ENCODE results near the gene RPUSD4.

RPUSD4 gene

GRCh38 chr11:126194121-126194543, 17.3 kb downstream of the RPUSD4 start:
- Histone ChIP-seq H3K9me2 (replicated peaks; ENCODE audit: low read depth, low read length) (no peaks in the 10 kb centered on the region), H3K79me2 (ENCODE audit: insufficient read depth, low read length) (no peaks in the 10 kb centered on the region), H3F3A (ENCODE audit: low read depth) (no peaks in the 10 kb centered on the region), H3K36me3 (ENCODE audit: insufficient read depth, low read length) (peaks cover 26% of the 10 kb centered on the region; the same call in 1 of the 2 replicates), H4K20me1 (ENCODE audit: insufficient read depth, low read length, poor library complexity, severe bottlenecking) (no peaks in the 10 kb centered on the region), H3K4me2 (ENCODE audit: low read depth, low read length, poor library complexity, severe bottlenecking) (no peak overlapping the region), H3K4me3 (ENCODE audit: low read length, poor library complexity, severe bottlenecking) (no peak overlapping the region), H3K9ac (ENCODE audit: low read depth, low read length, poor library complexity, severe bottlenecking) (no peak overlapping the region), H2AFZ (ENCODE audit: low read length) (no peak overlapping the region), H3K27me3 (ENCODE audit: insufficient read depth, low read length, poor library complexity, severe bottlenecking) (no peaks in the 10 kb centered on the region), H3K9me3 (ENCODE audit: insufficient read depth, low read depth, low read length) (peaks cover 3% of the 10 kb centered on the region; the same call in 1 of the 2 replicates), H3K4me1 (ENCODE audit: insufficient read depth, low read length, poor library complexity, severe bottlenecking) (no peaks in the 10 kb centered on the region)
- TF ChIP-seq EZH2phosphoT487 (IDR thresholded peaks at IDR 0.05; ENCODE audit: borderline replicate concordance): no peak
- TF ChIP-seq, protein P1, sequence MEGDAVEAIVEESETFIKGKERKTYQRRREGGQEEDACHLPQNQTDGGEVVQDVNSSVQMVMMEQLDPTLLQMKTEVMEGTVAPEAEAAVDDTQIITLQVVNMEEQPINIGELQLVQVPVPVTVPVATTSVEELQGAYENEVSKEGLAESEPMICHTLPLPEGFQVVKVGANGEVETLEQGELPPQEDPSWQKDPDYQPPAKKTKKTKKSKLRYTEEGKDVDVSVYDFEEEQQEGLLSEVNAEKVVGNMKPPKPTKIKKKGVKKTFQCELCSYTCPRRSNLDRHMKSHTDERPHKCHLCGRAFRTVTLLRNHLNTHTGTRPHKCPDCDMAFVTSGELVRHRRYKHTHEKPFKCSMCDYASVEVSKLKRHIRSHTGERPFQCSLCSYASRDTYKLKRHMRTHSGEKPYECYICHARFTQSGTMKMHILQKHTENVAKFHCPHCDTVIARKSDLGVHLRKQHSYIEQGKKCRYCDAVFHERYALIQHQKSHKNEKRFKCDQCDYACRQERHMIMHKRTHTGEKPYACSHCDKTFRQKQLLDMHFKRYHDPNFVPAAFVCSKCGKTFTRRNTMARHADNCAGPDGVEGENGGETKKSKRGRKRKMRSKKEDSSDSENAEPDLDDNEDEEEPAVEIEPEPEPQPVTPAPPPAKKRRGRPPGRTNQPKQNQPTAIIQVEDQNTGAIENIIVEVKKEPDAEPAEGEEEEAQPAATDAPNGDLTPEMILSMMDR (conservative IDR thresholded peaks at IDR 0.05; ENCODE audit: low read length): peak; percentile 89

- Histone ChIP-seq H3F3A (ENCODE audit: low read depth) (no peaks in the 10 kb centered on the region), H2AFZ (ENCODE audit: low read length) (no peak overlapping the region), H4K20me1 (ENCODE audit: insufficient read depth, low read length, poor library complexity, severe bottlenecking) (no peaks in the 10 kb centered on the region), H3K9ac (ENCODE audit: low read depth, low read length, poor library complexity, severe bottlenecking) (no peak overlapping the region), H3K4me2 (ENCODE audit: low read depth, low read length, poor library complexity, severe bottlenecking) (no peak overlapping the region), H3K79me2 (ENCODE audit: insufficient read depth, low read length) (no peaks in the 10 kb centered on the region), H3K9me3 (ENCODE audit: insufficient read depth, low read depth, low read length) (peaks cover 3% of the 10 kb centered on the region; the same call in 1 of the 2 replicates), H3K4me1 (ENCODE audit: insufficient read depth, low read length, poor library complexity, severe bottlenecking) (no peaks in the 10 kb centered on the region), H3K9me2 (replicated peaks; ENCODE audit: low read depth, low read length) (no peaks in the 10 kb centered on the region), H3K4me3 (ENCODE audit: low read length, poor library complexity, severe bottlenecking) (no peak overlapping the region), H3K27me3 (ENCODE audit: insufficient read depth, low read length, poor library complexity, severe bottlenecking) (no peaks in the 10 kb centered on the region), H3K36me3 (ENCODE audit: insufficient read depth, low read length) (peaks cover 20% of the 10 kb centered on the region; the same call in 1 of the 2 replicates)
- TF ChIP-seq, protein P1 (conservative IDR thresholded peaks at IDR 0.05; ENCODE audit: low read length): no peak
- no peak for TF ChIP-seq EZH2phosphoT487 (IDR thresholded peaks at IDR 0.05; ENCODE audit: borderline replicate concordance)
Measured at GRCh38 chr11:126193038-126193478, 18.4 kb downstream of the RPUSD4 start.

DNA sequence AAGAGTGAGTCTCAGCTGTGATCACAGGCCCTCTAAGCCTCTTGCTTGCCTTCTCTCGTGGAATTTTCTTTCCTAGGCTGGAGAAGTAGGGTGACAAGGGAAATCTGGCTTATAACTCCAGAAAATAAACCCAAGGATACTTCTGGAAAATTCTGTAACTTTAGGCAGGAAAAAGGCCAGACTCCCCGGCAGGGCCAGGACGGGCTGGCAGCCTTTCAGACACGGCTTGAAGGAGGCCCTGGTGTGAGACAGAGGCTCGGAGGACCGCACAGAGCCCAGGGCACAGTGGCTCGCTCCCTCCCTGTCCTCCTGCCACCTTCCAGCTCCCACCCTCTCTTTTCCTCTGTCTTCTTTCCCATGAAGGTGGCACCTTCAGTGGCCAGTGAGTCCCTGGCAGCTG, 19.1 kb downstream of the RPUSD4 start:
- Histone ChIP-seq H2AFZ (ENCODE audit: low read length) (no peak overlapping the region), H3K9me2 (replicated peaks; ENCODE audit: low read depth, low read length) (no peaks in the 10 kb centered on the region), H3K9me3 (ENCODE audit: insufficient read depth, low read depth, low read length) (peaks cover 2% of the 10 kb centered on the region; the same call in 1 of the 2 replicates), H3K4me1 (ENCODE audit: insufficient read depth, low read length, poor library complexity, severe bottlenecking) (no peaks in the 10 kb centered on the region), H3K4me2 (ENCODE audit: low read depth, low read length, poor library complexity, severe bottlenecking) (no peak overlapping the region), H4K20me1 (ENCODE audit: insufficient read depth, low read length, poor library complexity, severe bottlenecking) (no peaks in the 10 kb centered on the region), H3K4me3 (ENCODE audit: low read length, poor library complexity, severe bottlenecking) (no peak overlapping the region), H3K9ac (ENCODE audit: low read depth, low read length, poor library complexity, severe bottlenecking) (no peak overlapping the region), H3F3A (ENCODE audit: low read depth) (no peaks in the 10 kb centered on the region), H3K27me3 (ENCODE audit: insufficient read depth, low read length, poor library complexity, severe bottlenecking) (no peaks in the 10 kb centered on the region), H3K79me2 (ENCODE audit: insufficient read depth, low read length) (no peaks in the 10 kb centered on the region), H3K36me3 (ENCODE audit: insufficient read depth, low read length) (peaks cover 13% of the 10 kb centered on the region; the same call in 1 of the 2 replicates)
- TF ChIP-seq EZH2phosphoT487 (IDR thresholded peaks at IDR 0.05; ENCODE audit: borderline replicate concordance): no peak
- TF ChIP-seq, protein P1 (conservative IDR thresholded peaks at IDR 0.05; ENCODE audit: low read length): no peak

Data from Loucy (cell line).